ENCODE results near the gene FAM89B. TPM values are rescaled to one million over a fixed set of nuclear protein-coding genes. Genes with fewer than 3 reads are reported as not detected.

The FAM89B gene
- total RNA-seq, 1 donor, result 31.5 TPM

DNA sequence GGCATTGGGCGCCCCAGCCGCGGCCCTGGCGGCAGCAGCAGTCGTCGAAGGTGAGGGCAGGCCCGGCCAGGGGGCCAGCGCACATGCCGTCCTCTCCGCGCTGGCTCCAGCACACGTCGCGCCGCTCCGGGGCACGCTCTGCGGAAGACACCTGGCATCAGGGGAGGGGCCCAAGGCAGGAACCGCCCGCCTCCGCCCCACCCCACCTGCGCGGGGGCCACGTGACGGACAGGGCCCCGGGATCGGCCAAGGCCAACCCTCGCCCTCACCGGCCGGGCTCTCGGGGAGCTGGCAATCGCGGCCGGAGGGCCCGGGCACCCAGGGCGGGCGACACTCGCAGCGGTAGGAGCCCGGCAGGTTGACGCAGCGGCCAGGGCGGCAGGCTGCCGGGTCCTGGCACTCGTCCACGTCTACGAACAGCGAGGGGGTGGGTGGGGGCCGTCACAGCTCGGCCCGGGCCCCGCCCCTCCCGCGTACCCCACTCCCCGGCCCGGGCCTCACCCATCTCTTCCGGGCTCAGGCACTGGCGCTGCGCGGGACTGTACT is 32.5 kb upstream of the FAM89B start:
- Histone ChIP-seq H3K4me2 (ENCODE audit: insufficient read depth, low read length) (peak overlapping the region; percentile 74), H2AFZ (ENCODE audit: low read length) (no peak overlapping the region), H3K4me1 (ENCODE audit: insufficient read depth, low read length) (peaks cover 9% of the 10 kb centered on the region), H3K27me3 (ENCODE audit: insufficient read depth, low read length) (no peaks in the 10 kb centered on the region), H3K79me2 (ENCODE audit: insufficient read depth, low read length) (no peaks in the 10 kb centered on the region), H4K20me1 (ENCODE audit: insufficient read depth, low read length) (peaks cover 22% of the 10 kb centered on the region), H3K4me3 (ENCODE audit: insufficient read depth, low read length) (peak overlapping the region; percentile 66), H3K36me3 (ENCODE audit: insufficient read depth, low read length) (peaks cover 65% of the 10 kb centered on the region), H3K9me3 (ENCODE audit: low read depth, low read length) (no peaks in the 10 kb centered on the region), H3K27ac (ENCODE audit: low read depth, low read length) (no peak overlapping the region)
- TF ChIP-seq, protein P1, sequence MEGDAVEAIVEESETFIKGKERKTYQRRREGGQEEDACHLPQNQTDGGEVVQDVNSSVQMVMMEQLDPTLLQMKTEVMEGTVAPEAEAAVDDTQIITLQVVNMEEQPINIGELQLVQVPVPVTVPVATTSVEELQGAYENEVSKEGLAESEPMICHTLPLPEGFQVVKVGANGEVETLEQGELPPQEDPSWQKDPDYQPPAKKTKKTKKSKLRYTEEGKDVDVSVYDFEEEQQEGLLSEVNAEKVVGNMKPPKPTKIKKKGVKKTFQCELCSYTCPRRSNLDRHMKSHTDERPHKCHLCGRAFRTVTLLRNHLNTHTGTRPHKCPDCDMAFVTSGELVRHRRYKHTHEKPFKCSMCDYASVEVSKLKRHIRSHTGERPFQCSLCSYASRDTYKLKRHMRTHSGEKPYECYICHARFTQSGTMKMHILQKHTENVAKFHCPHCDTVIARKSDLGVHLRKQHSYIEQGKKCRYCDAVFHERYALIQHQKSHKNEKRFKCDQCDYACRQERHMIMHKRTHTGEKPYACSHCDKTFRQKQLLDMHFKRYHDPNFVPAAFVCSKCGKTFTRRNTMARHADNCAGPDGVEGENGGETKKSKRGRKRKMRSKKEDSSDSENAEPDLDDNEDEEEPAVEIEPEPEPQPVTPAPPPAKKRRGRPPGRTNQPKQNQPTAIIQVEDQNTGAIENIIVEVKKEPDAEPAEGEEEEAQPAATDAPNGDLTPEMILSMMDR (IDR thresholded peaks at IDR 0.05; ENCODE audit: extremely low read depth, low read depth, low read length), result no peak
- no peak for DNase-seq (ENCODE audit: insufficient read length, low spot score, missing footprints)

DNA sequence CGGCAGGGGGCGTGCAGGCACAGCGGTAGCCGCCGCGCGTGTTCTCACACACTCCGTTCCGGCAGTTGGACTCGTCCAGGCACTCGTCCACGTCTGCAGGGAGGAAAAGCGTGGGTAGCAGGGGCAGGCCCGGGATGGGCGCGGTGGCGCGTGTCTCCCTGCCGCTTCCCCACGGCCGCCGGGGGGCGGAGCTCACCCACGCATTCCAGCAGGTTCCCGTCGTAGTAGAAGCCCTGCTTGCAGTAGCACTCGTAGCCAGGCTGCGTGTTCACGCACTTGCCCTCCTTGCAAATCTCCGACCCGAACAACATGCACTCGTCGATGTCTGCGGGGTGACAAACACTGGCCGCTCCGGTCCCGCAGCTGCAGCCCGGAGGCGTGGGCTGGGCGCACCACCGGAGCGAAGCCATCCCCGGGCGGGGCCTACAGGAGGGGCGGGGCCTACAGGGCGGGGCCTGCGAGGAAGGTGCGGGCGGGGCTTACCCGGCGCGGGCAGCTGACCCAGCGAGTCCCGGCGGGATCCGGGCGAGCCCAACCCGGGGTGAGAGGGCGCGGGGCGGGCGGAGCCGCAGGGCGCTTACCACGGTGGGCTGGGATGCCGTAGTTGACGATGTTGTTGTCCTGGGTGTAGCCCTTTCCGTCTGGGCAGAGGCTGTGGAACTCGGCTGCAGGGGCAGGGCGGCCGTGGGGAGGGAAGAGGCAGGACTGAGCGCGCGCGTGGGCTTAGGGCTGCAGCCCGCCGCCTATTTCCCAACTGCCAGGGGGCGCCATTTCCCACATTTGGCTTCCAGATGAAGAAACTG is 31.8 kb upstream of the FAM89B start:
- TF ChIP-seq, protein P1 (IDR thresholded peaks at IDR 0.05; ENCODE audit: extremely low read depth, low read depth, low read length), result peak; percentile 71
- peak; percentile 100 for DNase-seq (ENCODE audit: insufficient read length, low spot score, missing footprints)
- no peak overlapping the region for H2AFZ ChIP-seq (ENCODE audit: low read length)
- H3K36me3 ChIP-seq (ENCODE audit: insufficient read depth, low read length), result peaks cover 65% of the 10 kb centered on the region
- peak overlapping the region; percentile 51 for H3K27ac ChIP-seq (ENCODE audit: low read depth, low read length)
- peak overlapping the region; percentile 66 for H3K4me3 ChIP-seq (ENCODE audit: insufficient read depth, low read length)
- H4K20me1 ChIP-seq (ENCODE audit: insufficient read depth, low read length), result peaks cover 24% of the 10 kb centered on the region
- H3K4me1 ChIP-seq (ENCODE audit: insufficient read depth, low read length), result peaks cover 9% of the 10 kb centered on the region
- H3K4me2 ChIP-seq (ENCODE audit: insufficient read depth, low read length), result peak overlapping the region; percentile 74
- no peaks in the 10 kb centered on the region for H3K79me2 ChIP-seq (ENCODE audit: insufficient read depth, low read length)
- H3K27me3 ChIP-seq (ENCODE audit: insufficient read depth, low read length), result no peaks in the 10 kb centered on the region
- no peaks in the 10 kb centered on the region for H3K9me3 ChIP-seq (ENCODE audit: low read depth, low read length)

GRCh38 chr11:65541093-65541982 is 31.0 kb upstream of the FAM89B start:
- H3K9me3 ChIP-seq (ENCODE audit: low read depth, low read length), result no peaks in the 10 kb centered on the region
- peaks cover 64% of the 10 kb centered on the region for H3K36me3 ChIP-seq (ENCODE audit: insufficient read depth, low read length)
- no peaks in the 10 kb centered on the region for H3K79me2 ChIP-seq (ENCODE audit: insufficient read depth, low read length)
- no peaks in the 10 kb centered on the region for H3K27me3 ChIP-seq (ENCODE audit: insufficient read depth, low read length)
- peaks cover 26% of the 10 kb centered on the region for H4K20me1 ChIP-seq (ENCODE audit: insufficient read depth, low read length)
- TF ChIP-seq, protein P1 (IDR thresholded peaks at IDR 0.05; ENCODE audit: extremely low read depth, low read depth, low read length), result no peak
- peak; percentile 93 for DNase-seq (ENCODE audit: insufficient read length, low spot score, missing footprints)
- H3K4me2 ChIP-seq (ENCODE audit: insufficient read depth, low read length), result peak overlapping the region; percentile 74
- H3K4me1 ChIP-seq (ENCODE audit: insufficient read depth, low read length), result peaks cover 9% of the 10 kb centered on the region
- peak overlapping the region; percentile 66 for H3K4me3 ChIP-seq (ENCODE audit: insufficient read depth, low read length)
- peak overlapping the region; percentile 51 for H3K27ac ChIP-seq (ENCODE audit: low read depth, low read length)
- H2AFZ ChIP-seq (ENCODE audit: low read length), result no peak overlapping the region
